ENCODE measurements around the gene FAN1. TPM values are rescaled to one million over a fixed set of nuclear protein-coding genes. Genes with fewer than 3 reads are reported as not detected.

Gene FAN1
- total and polyA plus RNA-seq, 7 experiments from 2014 or later: 9.6 to 29.5 (median 25.6) TPM

DNA sequence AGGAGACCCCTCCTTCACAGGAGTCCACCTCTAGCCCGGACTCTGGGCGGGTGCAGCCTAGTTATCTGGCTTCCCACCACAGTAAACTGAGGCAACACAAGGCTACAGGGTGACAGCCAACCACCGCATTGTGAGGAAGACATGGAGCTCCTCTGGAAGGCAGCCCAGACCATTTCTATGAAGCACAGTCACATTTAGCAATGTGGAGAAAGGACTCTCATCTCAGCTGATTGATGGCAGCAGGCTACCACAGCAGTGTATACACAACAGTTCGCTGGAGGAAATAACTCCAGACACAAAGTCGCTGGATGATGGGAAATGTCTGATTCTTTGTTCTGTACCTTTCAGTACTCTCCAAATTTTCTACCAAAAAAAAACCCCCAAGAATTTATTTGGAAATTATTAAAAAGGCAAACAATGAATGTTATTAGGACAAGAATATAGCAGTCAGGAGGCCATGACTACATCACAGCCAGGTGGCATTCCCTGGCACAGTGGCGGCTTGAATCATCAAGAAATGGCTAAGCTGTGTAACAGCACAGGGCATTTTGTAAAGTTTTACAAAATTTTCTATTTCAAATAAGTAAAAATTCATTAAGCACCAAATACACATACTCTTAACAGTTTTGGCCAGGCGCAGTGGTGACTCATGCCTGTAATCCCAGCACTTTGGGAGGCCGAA is 40.1 kb downstream of the FAN1 start:
- POLR2A ChIA-PET: no interaction called here
- intact Hi-C loops (cut with micrococcal nuclease): no loop called here
- DNase-seq (no peak), ATAC-seq (no peak)
- H3K9me3 ChIP-seq (ENCODE audit: control insufficient read depth in 2 of 3, low read length in 3 of 3): no peaks in the 10 kb centered on the region
- CTCF ChIA-PET: no interaction called here
- peaks cover 13 to 84% (median 25%) of the 10 kb centered on the region in 3 experiments for H3K36me3 ChIP-seq (ENCODE audit: control insufficient read depth in 2 of 3, insufficient read depth in 3 of 3, low read length in 3 of 3)
- H3K4me3 ChIP-seq (ENCODE audit: low read length): no peak overlapping the region
- H3K4me1 ChIP-seq (ENCODE audit: control insufficient read depth in 2 of 2, insufficient read depth in 2 of 2, low read length in 2 of 2): no peaks in the 10 kb centered on the region
- H3K27ac ChIP-seq (ENCODE audit: low read depth, low read length): no peak overlapping the region
- Mint-ChIP-seq H3K4me1 (no peaks in the 10 kb centered on the region), H3K36me3 (peaks cover 22 to 48% (median 33%) of the 10 kb centered on the region in 5 donors), H3K27me3 (no peaks in the 10 kb centered on the region), H3K9me3 (no peaks in the 10 kb centered on the region), H3K4me3 (no peak overlapping the region), H3K27ac (peak overlapping the region in 2 of 9 donors; percentile 28 to 30)
- H3K27me3 ChIP-seq (ENCODE audit: control insufficient read depth in 2 of 2, insufficient read depth in 2 of 2, low read length in 2 of 2): no peaks in the 10 kb centered on the region

DNA sequence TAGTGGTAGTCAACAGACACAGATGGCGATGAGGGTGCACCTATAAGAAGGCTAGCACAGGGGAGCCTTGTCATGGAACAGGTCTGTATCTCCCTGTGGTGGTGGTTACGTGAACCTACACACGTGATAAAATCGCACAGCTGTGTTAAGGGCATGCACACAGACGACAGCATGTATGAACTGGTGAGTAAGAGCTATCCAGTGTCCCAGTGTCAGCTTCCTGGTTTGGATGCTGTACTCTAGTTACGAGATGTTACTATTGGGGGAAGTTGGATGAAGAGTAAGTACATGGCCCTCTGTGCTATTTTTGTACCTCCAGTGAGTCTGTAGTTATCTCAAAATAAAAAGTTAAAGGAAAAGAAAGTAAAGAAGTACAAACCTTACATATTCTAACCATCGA is 49.5 kb downstream of the FAN1 start:
- H3K27ac Mint-ChIP-seq: peak overlapping the region in 1 of 9 donors; percentile 32
- Histone ChIP-seq H3K27me3 (ENCODE audit: control insufficient read depth in 2 of 2, insufficient read depth in 2 of 2, low read length in 2 of 2) (no peaks in the 10 kb centered on the region), H3K36me3 (ENCODE audit: control insufficient read depth in 2 of 3, insufficient read depth in 3 of 3, low read length in 3 of 3) (peaks cover 41 to 95% (median 53%) of the 10 kb centered on the region in 3 experiments), H3K4me1 (ENCODE audit: control insufficient read depth in 2 of 2, insufficient read depth in 2 of 2, low read length in 2 of 2) (no peaks in the 10 kb centered on the region), H3K4me3 (ENCODE audit: low read length) (no peak overlapping the region), H3K27ac (ENCODE audit: low read depth, low read length) (no peak overlapping the region), H3K9me3 (ENCODE audit: control insufficient read depth in 2 of 3, low read length in 3 of 3) (no peaks in the 10 kb centered on the region)
- H3K4me3 Mint-ChIP-seq: no peak overlapping the region
- peaks cover 0 to 11% (median 0%) of the 10 kb centered on the region in 7 donors for H3K4me1 Mint-ChIP-seq
- CTCF ChIA-PET: no interaction called here
- H3K36me3 Mint-ChIP-seq: peaks cover 35 to 90% (median 63%) of the 10 kb centered on the region in 5 donors
- H3K9me3 Mint-ChIP-seq: peaks cover 0 to 7% (median 0%) of the 10 kb centered on the region in 11 donors
- no peak for ATAC-seq
- POLR2A ChIA-PET: interaction anchor here (0.6 kb wide), 1 partner anchor 159 kb away, joined by 3 read pairs; no protein-coding TSS in a partner anchor
- no peak for DNase-seq
- H3K27me3 Mint-ChIP-seq: no peaks in the 10 kb centered on the region
- intact Hi-C loops (cut with micrococcal nuclease): loop anchor here in 1 of 2 donors (10.0 kb wide), 1 partner anchor 172 kb away; no protein-coding TSS in a partner anchor

DNA sequence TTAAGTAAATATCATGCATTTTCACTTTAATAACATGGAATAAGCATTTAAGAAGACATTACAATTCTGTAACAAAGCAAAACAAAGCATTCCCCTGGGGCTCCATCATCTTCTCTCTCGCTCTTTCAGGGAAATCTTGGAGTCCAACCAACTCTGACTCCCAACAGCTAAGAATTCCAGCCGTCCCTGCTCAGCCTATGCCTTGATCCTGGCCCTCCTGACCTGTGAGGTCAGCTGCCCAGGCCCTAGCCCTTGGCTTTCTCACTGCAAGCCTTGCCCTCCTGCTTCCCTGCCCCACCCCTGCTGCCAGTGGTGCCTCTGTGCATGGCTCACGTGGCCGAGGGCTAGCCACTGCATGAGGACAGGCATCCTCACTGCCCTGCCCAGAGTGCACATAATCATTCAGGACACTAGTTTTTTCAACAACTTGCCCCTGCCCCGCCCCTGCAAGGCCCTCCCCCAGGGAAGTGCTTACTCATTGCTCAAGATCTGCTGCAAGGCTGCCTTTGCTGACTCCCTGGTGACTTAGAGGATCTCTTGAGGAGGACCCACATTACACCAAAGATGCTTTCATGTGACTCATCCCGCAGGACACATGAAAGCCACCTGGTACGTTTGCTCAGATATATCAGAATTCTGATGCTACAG is 50.1 kb downstream of the FAN1 start:
- intact Hi-C loops (cut with micrococcal nuclease): loop anchor here in 1 of 2 donors (10.0 kb wide), 1 partner anchor 171 kb away; no protein-coding TSS in a partner anchor
- Histone ChIP-seq H3K27ac (ENCODE audit: low read depth, low read length) (no peak overlapping the region), H3K36me3 (ENCODE audit: control insufficient read depth in 2 of 3, insufficient read depth in 3 of 3, low read length in 3 of 3) (peaks cover 43 to 95% (median 52%) of the 10 kb centered on the region in 3 experiments), H3K9me3 (ENCODE audit: control insufficient read depth in 2 of 3, low read length in 3 of 3) (no peaks in the 10 kb centered on the region), H3K27me3 (ENCODE audit: control insufficient read depth in 2 of 2, insufficient read depth in 2 of 2, low read length in 2 of 2) (no peaks in the 10 kb centered on the region), H3K4me3 (ENCODE audit: low read length) (no peak overlapping the region), H3K4me1 (ENCODE audit: control insufficient read depth in 2 of 2, insufficient read depth in 2 of 2, low read length in 2 of 2) (no peaks in the 10 kb centered on the region)
- Mint-ChIP-seq H3K4me1 (peaks cover 0 to 11% (median 0%) of the 10 kb centered on the region in 7 donors), H3K9me3 (peaks cover 0 to 7% (median 0%) of the 10 kb centered on the region in 11 donors), H3K36me3 (peaks cover 33 to 87% (median 61%) of the 10 kb centered on the region in 5 donors), H3K27ac (peak overlapping the region in 7 of 9 donors; percentile 12 to 81 (median 72)), H3K27me3 (no peaks in the 10 kb centered on the region), H3K4me3 (no peak overlapping the region)
- ChIA-PET CTCF (no interaction called here), POLR2A (no interaction called here)
- ATAC-seq (peak; percentile 60), DNase-seq (no peak)

DNA sequence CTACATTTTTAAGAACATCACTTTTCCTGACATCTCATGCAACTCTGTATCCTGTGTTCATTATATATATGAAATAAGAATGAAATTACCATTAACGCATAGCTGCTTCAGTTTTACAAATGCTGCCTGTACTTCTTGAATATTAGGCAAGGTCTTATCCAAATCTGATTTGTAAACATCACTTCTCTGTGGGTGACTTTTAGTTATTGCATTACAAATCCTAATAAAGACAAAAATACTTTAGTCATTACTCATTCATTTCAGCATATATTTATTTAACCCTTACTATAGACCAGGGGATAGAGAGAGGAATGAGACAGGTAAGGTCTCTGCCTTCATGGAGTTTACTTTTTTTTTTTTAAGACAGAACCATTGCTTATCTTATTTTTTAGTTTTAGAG is 51.0 kb downstream of the FAN1 start:
- POLR2A ChIA-PET: interaction anchor here (0.7 kb wide), 1 partner anchor 19 kb away, joined by 5 read pairs; no protein-coding TSS in a partner anchor
- no peak overlapping the region for H3K27ac ChIP-seq (ENCODE audit: low read depth, low read length)

DNA sequence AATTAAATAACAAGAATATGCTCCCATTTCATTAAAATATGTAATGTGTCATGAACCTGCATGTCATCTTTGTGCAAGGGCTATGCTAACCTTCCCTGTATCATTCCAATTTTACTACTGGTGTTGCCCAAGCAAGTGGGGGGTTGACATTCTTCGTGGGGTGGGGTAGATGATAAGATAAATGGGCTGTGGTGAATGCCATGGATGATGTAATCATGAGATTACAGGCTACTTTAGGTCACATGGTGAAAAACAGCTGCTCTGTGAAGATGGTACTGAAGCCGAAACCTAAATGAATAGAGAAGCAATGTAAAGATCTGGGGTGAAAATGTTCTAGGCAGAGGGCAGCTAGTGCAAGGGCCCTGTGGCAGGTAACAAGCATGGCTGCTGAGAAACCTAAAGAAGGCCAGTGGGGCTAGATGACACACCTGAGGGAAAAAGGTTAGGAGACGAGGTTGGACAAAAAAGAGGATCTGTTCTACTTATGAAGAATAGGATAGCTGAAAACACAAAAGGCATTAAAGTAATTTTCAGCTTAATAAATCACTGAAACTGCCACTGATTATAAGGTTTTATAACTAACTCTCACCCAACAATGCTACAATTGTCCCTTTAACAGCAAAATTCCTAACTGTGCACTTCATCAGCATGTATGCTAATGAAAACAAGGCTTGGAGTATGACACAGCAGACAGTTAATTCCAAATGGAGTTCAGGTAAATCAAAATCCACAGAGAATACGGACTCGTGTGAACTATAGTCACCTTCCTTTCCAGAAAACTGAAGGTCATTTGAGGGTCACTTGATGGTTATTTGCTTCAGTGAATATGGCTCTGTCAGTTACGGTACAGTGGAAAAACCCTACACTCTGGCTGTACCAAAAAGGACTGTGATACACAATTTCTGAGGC is 52.8 kb downstream of the FAN1 start:
- ChIA-PET POLR2A (no interaction called here), CTCF (no interaction called here)
- ATAC-seq (peak; percentile 29), DNase-seq (no peak)
- peaks cover 2 to 13% (median 7%) of the 10 kb centered on the region in 7 donors for H3K4me1 Mint-ChIP-seq
- H3K27me3 Mint-ChIP-seq: no peaks in the 10 kb centered on the region
- Histone ChIP-seq H3K36me3 (ENCODE audit: control insufficient read depth in 2 of 3, insufficient read depth in 3 of 3, low read length in 3 of 3) (peaks cover 39 to 91% (median 54%) of the 10 kb centered on the region in 3 experiments), H3K9me3 (ENCODE audit: control insufficient read depth in 2 of 3, low read length in 3 of 3) (no peaks in the 10 kb centered on the region), H3K27me3 (ENCODE audit: control insufficient read depth in 2 of 2, insufficient read depth in 2 of 2, low read length in 2 of 2) (no peaks in the 10 kb centered on the region), H3K27ac (ENCODE audit: low read depth, low read length) (no peak overlapping the region), H3K4me1 (ENCODE audit: control insufficient read depth in 2 of 2, insufficient read depth in 2 of 2, low read length in 2 of 2) (no peaks in the 10 kb centered on the region), H3K4me3 (ENCODE audit: low read length) (no peak overlapping the region)
- H3K9me3 Mint-ChIP-seq: no peaks in the 10 kb centered on the region
- H3K4me3 Mint-ChIP-seq: no peak overlapping the region
- peaks cover 30 to 84% (median 48%) of the 10 kb centered on the region in 5 donors for H3K36me3 Mint-ChIP-seq
- intact Hi-C loops (cut with micrococcal nuclease): loop anchor here in 1 of 2 donors (10.0 kb wide), 1 partner anchor 168 kb away; no protein-coding TSS in a partner anchor
- H3K27ac Mint-ChIP-seq: peak overlapping the region in 4 of 9 donors; percentile 19 to 78 (median 29)

More for the DNA sequence above, 51.0 kb downstream of the FAN1 start:
- no peak for DNase-seq
- Mint-ChIP-seq H3K4me1 (peaks cover 0 to 11% (median 0%) of the 10 kb centered on the region in 7 donors), H3K4me3 (no peak overlapping the region), H3K9me3 (peaks cover 0 to 2% (median 0%) of the 10 kb centered on the region in 11 donors), H3K27ac (peak overlapping the region in 2 of 9 donors; percentile 43 to 72), H3K27me3 (no peaks in the 10 kb centered on the region), H3K36me3 (peaks cover 30 to 87% (median 59%) of the 10 kb centered on the region in 5 donors)
- CTCF ChIA-PET: no interaction called here
- H3K4me1 ChIP-seq (ENCODE audit: control insufficient read depth in 2 of 2, insufficient read depth in 2 of 2, low read length in 2 of 2): no peaks in the 10 kb centered on the region
- H3K9me3 ChIP-seq (ENCODE audit: control insufficient read depth in 2 of 3, low read length in 3 of 3): no peaks in the 10 kb centered on the region
- no peak overlapping the region for H3K4me3 ChIP-seq (ENCODE audit: low read length)
- ATAC-seq: no peak
- intact Hi-C loops (cut with micrococcal nuclease): loop anchor here in 1 of 2 donors (10.0 kb wide), 1 partner anchor 170 kb away; no protein-coding TSS in a partner anchor
- H3K27me3 ChIP-seq (ENCODE audit: control insufficient read depth in 2 of 2, insufficient read depth in 2 of 2, low read length in 2 of 2): no peaks in the 10 kb centered on the region
- peaks cover 43 to 97% (median 52%) of the 10 kb centered on the region in 3 experiments for H3K36me3 ChIP-seq (ENCODE audit: control insufficient read depth in 2 of 3, insufficient read depth in 3 of 3, low read length in 3 of 3)

DNA sequence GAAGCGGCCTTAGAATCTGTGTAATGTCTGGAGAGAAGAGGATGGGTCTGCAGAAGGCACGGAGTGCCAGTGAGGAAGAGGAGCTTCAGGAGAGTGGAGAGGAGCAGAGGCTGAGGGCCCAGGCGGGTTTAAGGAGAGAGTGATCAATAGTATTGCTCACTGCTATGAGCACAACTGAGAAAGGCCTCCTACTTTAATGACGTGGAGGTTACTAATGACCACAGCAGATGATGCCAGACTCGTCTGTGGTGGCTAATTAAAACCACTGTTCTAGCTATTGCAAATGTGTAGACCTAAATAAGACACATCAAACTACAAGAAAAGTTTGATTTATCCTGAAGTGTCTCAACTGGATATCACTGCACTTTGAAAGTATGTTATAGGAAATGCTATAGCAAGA is 54.5 kb downstream of the FAN1 start:
- Histone ChIP-seq H3K36me3 (ENCODE audit: control insufficient read depth in 2 of 3, insufficient read depth in 3 of 3, low read length in 3 of 3) (peaks cover 26 to 74% (median 51%) of the 10 kb centered on the region in 3 experiments), H3K4me1 (ENCODE audit: control insufficient read depth in 2 of 2, insufficient read depth in 2 of 2, low read length in 2 of 2) (peaks cover 0 to 8% of the 10 kb centered on the region in 2 donors), H3K27me3 (ENCODE audit: control insufficient read depth in 2 of 2, insufficient read depth in 2 of 2, low read length in 2 of 2) (no peaks in the 10 kb centered on the region), H3K9me3 (ENCODE audit: control insufficient read depth in 2 of 3, low read length in 3 of 3) (no peaks in the 10 kb centered on the region), H3K27ac (ENCODE audit: low read depth, low read length) (no peak overlapping the region), H3K4me3 (ENCODE audit: low read length) (no peak overlapping the region)
- no peak for DNase-seq
- no peak for ATAC-seq
- Mint-ChIP-seq H3K9me3 (no peaks in the 10 kb centered on the region), H3K27ac (peak overlapping the region in 3 of 9 donors; percentile 20 to 44 (median 25)), H3K36me3 (peaks cover 24 to 72% (median 37%) of the 10 kb centered on the region in 5 donors), H3K27me3 (no peaks in the 10 kb centered on the region), H3K4me3 (no peak overlapping the region), H3K4me1 (peaks cover 15 to 25% (median 20%) of the 10 kb centered on the region in 7 donors)
- ChIA-PET POLR2A (no interaction called here), CTCF (no interaction called here)
- intact Hi-C loops (cut with micrococcal nuclease): loop anchor here in 1 of 2 donors (10.0 kb wide), 1 partner anchor 167 kb away; no protein-coding TSS in a partner anchor

All from naive thymus-derived CD4-positive, alpha-beta T cell (primary cell).